ENCODE data around the gene ZNF33B.
"Not testable (repeated sequence)": the region's sequence is repeated elsewhere in the genome, so short reads cannot be mapped to it uniquely, and the experiment has no call there.

The ZNF33B gene

DNA sequence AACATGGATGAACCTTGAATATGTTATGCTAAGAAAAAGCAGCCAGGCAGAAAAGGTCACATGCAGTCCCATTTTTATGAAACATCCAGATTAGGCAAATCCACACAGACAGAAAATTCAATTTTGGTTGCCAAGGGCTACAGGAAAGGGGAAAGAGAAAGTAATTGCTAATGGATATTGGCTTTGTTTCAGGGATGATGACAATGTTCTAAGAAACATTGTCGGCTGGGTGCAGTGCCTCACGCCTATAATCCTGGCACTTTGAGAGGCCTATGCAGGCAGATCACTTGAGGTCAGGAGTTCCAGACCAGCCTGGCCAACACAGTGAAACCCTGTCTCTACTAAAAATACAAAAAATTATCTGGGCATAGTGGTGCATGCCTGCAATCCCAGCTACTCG lies 23.0 kb downstream of the ZNF33B start:
- no peak for DNase-seq (ENCODE audit: low read depth in 2 of 2)

DNA sequence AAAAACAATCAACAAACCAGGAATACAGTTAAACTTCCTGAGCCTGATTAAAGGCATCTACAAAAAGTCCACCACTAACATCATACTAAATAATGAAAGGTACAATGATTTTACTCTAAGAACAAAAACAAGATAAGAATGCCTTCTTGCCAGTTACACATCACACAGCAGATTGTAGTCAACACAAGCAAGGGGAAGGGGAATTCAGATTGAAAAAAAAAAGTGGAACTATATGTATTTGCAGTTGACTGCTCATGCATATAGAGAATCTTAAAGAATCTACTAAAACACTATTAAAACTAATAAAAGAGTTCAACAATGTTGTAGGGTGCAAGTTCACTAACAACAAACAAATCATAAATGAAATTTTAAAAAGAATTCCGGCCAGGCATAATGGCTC lies 28.5 kb downstream of the ZNF33B start:
- no peak for DNase-seq (ENCODE audit: low read depth in 2 of 2)

DNA sequence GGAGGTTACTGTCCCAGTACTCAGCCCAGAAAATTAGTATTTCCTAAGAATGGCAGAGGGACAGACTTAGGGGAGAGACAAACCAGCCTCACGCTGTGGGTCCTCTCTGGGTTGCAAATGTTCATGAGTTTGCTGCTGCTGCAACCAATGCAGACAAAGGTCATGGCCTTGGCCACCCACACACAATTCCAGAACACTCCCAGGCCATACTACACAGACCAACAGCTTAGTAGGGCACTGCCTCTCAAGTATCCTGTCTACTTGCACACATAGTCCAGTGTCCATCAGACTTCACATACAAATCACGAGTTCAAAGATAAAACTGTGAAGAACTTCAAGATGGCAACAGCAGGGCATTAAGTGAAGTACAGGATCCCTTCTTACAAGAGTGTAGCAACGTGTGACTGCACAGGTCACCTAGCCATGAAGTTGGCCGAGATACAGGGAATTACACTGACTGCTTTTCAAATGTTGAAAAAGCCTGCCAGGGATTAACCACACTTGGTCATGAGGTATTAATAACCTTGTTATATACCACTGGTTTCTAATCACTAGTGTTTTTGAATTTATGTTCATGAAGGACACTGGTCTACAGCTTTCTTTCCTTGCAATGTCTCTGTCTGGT lies 40.0 kb downstream of the ZNF33B start:
- no peak for DNase-seq (ENCODE audit: low read depth in 2 of 2)

DNA sequence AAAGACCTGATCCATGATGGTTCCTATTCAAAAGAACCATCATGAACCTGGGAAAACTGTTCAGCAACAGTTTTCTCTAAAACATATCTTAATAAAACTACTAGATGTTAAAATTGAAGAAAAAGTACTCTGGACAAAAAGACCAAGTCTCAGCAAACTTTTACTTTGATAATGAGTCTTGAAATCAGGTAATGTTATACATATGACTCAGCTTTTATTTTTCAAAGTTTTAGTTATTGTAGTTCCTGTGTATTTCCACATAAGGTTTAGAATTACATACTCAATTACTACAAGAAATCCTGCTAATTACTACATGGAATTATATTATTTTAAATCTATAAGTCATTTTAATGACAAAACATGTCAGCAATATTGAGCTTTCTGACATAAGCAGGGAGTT lies 42.2 kb downstream of the ZNF33B start:
- no peak for DNase-seq (ENCODE audit: low read depth in 2 of 2)

DNA sequence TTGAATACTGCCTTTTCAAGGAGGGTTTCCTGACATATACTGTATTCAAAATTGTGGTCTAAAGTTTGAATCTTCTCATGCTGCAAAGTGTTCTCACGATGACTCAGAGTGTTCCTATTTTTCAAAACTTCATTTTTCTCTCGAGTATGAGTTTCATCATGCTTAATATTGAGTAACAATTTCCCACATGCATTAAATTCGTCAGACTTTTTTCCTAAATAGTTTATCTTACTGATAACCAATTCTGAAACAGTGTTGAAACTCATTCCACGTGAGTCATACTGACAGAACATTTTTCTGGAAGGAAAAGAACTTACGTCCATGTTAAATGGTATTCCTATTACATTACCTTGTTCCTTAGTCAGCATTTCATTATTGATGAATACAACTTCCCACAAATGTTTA lies 44.1 kb downstream of the ZNF33B start:
- DNase-seq (ENCODE audit: low read depth in 2 of 2): no peak

DNA sequence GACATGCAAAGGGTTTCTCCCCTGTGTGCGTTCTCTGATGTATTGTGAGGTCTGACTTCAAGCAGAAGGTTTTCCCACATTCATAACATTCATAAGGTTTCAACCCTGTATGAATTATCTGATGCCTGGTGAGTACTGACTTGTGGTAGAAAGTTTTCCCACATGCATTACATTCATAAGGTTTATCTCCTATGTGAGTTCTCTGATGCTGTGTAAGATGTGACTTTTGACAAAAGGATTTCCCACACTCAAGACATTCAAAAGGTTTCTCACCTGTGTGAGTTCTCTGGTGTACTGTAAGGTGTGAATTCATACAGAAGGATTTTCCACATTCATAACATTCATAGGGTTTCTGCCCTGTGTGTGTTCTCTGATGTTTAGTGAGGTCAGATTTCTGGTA lies 45.1 kb downstream of the ZNF33B start:
- no peak for DNase-seq (ENCODE audit: low read depth in 2 of 2)

DNA sequence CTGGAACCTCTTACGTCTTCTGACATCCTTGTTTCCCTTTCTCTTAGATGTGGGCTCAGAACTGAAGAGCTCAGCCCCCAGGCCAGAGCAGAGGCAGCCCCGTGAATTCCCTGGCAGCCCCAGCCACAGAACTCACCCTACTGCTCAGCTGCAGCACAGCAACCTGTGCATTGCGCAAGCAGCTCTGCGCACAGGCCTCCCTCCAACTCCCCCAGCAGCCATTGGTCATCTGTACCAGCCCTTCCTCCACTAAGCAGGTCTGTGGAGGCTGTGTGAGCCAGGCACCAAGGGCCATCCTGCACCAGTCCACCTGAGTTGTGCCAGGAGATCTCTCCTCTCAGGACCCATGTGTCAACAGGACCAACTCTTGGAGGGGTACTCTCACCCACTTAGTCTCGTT lies 54.5 kb downstream of the ZNF33B start:
- DNase-seq (ENCODE audit: low read depth in 2 of 2): no peak

DNA sequence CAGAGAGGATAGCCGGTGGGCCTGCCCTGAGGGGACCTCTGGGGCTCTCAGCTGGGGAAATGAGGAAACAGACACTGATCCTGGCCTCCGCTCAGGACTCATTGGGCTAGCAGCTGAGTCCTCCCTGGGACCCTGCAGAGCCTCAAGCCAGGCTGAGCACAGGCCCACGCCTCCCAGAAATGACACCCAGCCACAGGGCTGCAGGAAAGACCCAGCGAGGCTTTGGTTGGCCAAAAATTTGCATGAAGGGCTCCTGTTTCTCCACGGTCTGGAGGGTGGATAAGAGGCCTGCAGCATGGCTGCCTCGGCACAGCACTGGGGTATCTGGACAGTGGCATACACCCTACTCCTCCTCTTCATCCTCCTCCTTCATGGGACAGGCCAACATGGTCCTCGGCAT lies 60.4 kb downstream of the ZNF33B start:
- no peak for DNase-seq (ENCODE audit: low read depth in 2 of 2)

DNA sequence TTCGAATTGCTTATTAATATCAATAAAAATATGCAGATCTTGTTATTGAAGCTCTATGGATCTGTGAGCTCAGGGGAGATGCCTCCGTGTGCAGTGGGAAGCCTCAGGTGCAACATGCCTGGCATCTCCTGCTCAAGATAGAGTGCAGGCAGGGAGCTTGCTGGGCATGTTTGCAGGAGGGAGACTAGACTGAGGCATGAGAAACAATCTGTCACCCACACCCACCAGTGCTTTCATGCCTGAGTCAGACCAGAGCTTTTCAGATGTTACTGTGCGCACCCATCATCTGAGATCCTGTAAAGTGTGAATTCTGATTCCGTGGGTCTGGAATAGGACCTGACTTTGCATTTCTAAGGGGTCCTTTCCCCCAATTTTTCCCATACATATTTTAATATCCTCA lies 62.0 kb downstream of the ZNF33B start:
- no peak for DNase-seq (ENCODE audit: low read depth in 2 of 2)

DNA sequence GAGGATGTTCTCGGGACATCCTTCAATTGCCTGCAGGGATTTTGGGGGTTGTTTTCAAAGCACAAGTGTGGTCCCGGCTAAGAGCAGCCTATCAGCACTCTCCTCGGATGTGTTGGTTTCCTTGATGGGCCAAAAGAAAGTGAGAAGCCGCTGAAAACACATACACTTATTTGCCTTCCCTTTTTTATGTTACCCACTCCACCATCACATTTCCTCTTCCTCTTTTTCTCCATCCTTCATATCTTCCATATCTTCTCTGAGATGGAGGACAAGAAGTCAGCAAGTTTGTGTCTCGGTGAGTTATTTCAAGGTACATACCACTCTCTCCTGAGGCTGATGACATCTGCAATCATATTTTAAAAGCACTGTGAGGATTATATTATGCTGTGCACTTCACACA lies 64.0 kb downstream of the ZNF33B start:
- DNase-seq (ENCODE audit: low read depth in 2 of 2): no peak

DNA sequence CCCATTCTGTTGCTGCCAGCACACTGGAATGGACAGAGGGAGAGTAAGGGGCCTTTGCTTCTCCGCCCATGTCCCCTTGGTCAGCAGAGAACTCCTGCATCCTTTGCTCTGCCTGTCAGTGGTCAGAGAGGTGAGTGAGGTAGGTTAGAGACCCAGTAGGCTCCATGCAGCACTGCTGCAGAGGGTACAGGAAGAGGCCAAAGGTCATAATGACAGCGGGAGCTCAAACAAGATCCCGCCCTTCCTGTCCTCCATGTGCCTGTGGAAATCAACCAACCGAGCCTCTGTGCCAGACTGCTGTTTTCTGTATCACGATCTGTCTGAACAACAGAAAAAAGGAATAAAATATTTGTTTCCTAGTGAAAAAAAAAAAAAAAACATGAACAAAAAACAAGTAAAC lies 81.4 kb downstream of the ZNF33B start:
- no peak for DNase-seq (ENCODE audit: low read depth in 2 of 2)

DNA sequence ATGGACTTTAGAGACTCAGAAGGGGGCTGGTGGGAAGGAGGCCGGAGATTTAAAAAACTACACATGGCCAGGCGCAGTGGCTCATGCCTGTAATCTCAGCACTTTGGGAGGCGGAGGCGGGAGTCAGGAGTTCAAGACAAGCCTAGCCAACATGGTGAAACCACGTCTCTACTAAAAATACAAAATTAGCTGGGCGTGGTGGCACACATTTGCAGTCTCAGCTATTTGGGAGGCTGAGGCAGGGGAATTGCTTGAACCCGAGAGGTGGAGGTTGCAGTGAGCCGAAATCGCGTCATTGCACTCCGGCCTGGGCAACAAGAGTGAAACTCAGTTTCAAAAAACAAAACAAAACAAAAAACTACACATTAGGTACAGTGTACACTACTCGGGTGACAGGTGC lies 84.8 kb downstream of the ZNF33B start:
- DNase-seq (ENCODE audit: low read depth in 2 of 2): not testable (repeated sequence)

DNA sequence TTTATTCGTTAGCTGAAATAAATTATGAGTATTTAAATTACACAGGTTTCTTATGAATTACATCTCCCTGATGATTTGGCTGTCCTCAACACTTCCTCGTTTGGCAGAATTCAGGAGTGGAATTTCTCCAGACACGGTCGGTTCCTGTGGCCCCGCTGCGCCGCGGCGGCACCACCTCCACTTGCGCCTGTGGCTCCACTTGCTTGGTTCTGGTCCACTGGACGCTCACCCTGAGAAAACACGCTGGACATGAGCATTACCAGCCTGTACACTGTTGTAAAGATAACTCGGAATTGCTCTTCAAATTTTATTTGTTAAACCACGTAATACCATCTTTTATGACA lies 85.3 kb downstream of the ZNF33B start:
- DNase-seq (ENCODE audit: low read depth in 2 of 2): peak in 1 of 2 donors; percentile 3

DNA sequence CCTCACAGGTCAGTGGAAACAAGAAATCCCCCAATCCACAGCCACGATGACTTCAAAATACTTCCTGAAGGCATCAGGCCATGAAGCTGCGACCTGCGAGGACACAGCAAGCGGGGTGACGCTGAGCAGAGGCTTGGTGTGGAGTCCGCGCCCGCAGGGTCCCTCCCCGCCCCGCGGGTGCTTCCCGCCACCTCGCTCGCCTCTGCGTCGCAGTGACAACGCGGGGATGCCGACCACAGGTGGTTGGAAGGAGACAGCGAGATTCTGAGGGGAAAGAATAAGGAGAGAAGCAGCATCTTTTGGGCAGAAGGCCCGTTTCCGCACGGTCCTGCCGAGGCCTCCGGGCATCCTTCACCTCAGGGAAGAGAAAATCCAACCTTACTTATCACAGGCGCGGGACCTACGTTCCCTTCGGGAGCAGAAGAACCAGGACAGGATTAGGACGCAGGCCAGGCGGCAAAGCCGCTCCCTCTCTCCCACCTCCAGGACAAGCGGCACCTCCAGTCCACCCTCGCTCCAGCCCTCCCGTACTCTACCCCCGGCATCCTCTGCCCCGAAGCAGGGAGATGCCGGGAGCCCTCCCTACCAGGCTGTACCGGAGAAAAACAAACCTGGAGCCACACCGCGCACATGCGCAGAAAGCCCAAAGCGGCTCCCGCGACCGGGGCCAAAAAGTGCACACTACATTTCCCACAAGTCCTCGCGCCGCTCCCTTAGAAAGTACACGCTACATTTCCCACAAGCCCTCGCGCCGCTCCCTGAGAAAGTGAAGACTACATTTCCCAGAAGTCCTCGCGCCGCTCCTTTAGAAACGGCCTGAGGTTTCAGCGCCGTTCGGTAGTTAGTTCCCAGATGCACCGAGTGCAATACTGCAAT lies 85.9 kb downstream of the ZNF33B start:
- DNase-seq (ENCODE audit: low read depth in 2 of 2): peak; percentile 93 to 94

DNA sequence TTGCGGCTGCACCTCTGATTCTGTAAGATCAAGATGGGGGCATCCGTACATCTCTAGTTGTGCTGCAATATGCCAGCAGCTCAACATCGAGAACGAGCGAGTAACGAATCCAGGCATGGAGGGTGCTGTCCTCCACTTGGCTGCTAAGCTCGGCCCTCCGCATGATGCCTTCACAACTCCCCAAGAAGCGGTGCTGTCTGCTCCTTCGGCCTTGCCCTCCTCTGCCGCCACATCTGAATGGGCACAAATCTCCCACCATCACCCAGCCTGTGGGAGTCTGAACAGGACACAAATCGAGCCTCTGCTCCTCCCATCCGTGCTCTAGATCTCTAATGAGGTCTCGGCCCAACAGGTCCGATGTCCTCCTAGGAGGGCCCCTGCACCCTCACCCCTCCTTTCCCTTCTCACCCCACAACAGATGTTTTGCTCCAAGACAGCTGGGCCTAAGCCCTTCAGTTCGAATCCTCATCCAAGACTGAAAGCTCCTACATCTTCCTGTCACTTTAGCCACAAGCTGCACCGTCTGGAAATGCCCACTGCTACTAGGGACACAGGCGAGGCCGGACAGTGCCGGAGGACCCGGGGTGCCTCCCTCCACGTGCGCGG lies 86.7 kb downstream of the ZNF33B start:
- no peak for DNase-seq (ENCODE audit: low read depth in 2 of 2)

DNA sequence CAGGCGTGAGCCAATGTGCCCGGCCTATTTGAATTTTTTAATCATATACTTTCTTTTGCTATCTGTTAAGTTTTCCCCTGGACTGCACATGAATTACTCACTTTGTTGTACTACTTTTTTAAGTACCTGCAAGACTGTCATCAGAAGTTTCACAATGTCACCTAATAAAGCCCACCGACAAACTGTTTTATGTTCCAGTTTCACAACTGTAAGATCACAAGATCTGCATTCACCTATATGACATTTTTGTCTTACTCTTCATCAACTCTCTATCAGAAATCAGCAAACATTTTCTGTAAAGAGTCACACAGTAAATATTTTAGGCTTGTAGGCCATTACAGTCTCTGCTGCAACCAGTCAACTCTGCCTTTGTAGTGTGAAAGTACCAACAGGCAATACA lies 88.5 kb downstream of the ZNF33B start:
- no peak for DNase-seq (ENCODE audit: low read depth in 2 of 2)

DNA sequence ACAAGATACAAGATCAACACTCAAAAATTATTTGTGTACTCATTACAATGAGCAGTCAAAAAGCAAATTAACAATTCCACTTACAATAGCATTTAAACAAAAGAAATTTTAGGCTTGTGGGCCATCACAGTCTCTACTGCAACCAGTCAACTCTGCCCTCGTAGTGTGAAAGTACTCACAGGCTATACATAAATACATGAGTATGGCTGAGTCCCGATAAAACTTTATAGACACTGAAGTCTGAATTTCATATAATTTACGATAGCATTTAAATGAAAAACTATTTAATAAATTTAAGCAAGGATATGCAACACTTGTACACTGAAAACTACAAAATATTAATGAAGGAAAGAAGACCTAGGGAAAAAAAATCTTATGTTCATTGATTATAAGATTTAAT lies 90.1 kb downstream of the ZNF33B start:
- DNase-seq (ENCODE audit: low read depth in 2 of 2): no peak

DNA sequence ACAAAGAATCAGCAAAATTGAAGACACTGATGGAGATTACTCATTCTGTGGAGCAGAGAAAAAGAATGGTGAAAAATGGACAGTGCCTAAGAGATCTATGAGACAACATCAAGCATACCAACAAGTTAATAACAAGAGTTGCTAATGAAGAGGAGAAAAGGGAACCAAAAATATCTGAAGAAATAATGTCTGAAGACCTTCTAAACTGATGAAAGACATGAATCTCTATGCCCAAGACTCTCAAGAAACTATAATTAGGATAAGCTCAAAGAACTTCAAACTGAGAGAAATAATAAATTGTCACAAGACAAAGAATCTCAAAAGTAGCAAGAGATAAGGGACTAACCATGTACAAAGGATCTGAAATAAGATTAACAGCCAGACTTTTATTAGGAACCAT lies 93.4 kb downstream of the ZNF33B start:
- DNase-seq (ENCODE audit: low read depth in 2 of 2): no peak

DNA sequence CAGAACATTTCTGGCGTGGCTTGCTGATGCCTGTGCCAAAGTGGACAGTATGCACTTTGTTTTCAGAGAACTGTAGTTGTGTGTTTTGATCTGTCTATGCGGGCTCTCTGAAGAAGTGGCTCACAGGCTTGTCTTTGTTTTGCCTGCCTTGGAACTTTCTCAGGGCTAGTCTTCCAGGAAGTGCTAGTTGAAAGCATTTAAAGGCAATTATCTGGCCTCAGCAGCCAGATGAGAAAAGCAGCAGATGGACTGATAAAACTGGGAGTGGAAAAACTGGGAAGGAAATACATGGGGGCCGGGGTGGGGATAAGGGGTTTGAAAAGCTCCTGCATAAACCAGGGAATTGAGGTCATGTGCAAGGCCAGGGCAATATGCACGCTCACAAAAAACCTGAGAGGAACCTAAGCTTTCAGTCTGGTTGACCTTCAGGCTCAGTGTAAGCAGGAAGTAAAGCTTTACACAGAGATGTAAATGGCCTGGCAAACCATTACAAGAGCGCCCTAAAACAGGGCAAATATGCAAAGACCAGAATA lies 94.5 kb downstream of the ZNF33B start:
- DNase-seq (ENCODE audit: low read depth in 2 of 2): no peak

Data from stimulated activated CD8-positive, alpha-beta memory T cell treated with anti-CD3 and anti-CD28 coated beads, Interleukin-7, amount 100 ng/mL, for 4 hours (primary cell).